Ishikawa (cell line): ENCODE data around the gene MLXIP.

Experiments used
- CEBPB ChIP-seq: IDR thresholded peaks from 2 replicates; pipeline ENCODE4 v1.6.1; 2012
- CREB1 ChIP-seq: IDR thresholded peaks from 2 replicates; pipeline ENCODE4 v1.6.1; 2012; ENCODE audit warnings: low read depth
- EGR1 ChIP-seq: IDR thresholded peaks from 2 replicates; pipeline ENCODE4 v1.6.1; 2012
- EP300 ChIP-seq: IDR thresholded peaks from 2 replicates; pipeline ENCODE4 v1.6.1; 2012; ENCODE audit warnings: borderline replicate concordance
- FOXM1 ChIP-seq: IDR thresholded peaks from 2 replicates; pipeline ENCODE4 v1.6.1; 2012; ENCODE audit warnings: low read depth, borderline replicate concordance
- MAX ChIP-seq: IDR thresholded peaks from 2 replicates; pipeline ENCODE4 v1.6.1; 2012
- NFIC ChIP-seq: IDR thresholded peaks from 2 replicates; pipeline ENCODE4 v1.6.1; 2012
- RAD21 ChIP-seq: IDR thresholded peaks from 2 replicates; pipeline ENCODE4 v1.6.1; 2012; ENCODE audit warnings: low read depth
- REST ChIP-seq: IDR thresholded peaks from 2 replicates; pipeline ENCODE4 v1.6.1; 2012; ENCODE audit warnings: low read depth, mild to moderate bottlenecking
- TAF1 ChIP-seq: IDR thresholded peaks from 2 replicates; pipeline ENCODE4 v1.6.1; 2012; ENCODE audit warnings: low read depth, mild to moderate bottlenecking
- TCF12 ChIP-seq: IDR thresholded peaks from 2 replicates; pipeline ENCODE4 v1.6.1; 2012; ENCODE audit warnings: low read depth
- TEAD4 ChIP-seq: IDR thresholded peaks from 2 replicates; pipeline ENCODE4 v1.6.1; 2012
- USF1 ChIP-seq: IDR thresholded peaks from 2 replicates; pipeline ENCODE4 v1.6.1; 2012
- YY1 ChIP-seq: IDR thresholded peaks from 2 replicates; pipeline ENCODE4 v1.6.1; 2012; ENCODE audit warnings: low read depth
- ZBTB7A ChIP-seq: IDR thresholded peaks from 2 replicates; pipeline ENCODE4 v1.6.1; 2012; ENCODE audit warnings: low read depth

MLXIP gene

GRCh38 chr12:122123761-122124145 lies 45.2 kb downstream of the MLXIP start:
- no peak for TF ChIP-seq USF1
- TF ChIP-seq EP300: no peak
- TF ChIP-seq CREB1: no peak
- TF ChIP-seq YY1: no peak
- TF ChIP-seq RAD21: no peak
- no peak for TF ChIP-seq TAF1
- no peak for TF ChIP-seq EGR1
- no peak for TF ChIP-seq ZBTB7A
- no peak for TF ChIP-seq MAX
- no peak for TF ChIP-seq FOXM1

- no peak for TF ChIP-seq CEBPB
- no peak for TF ChIP-seq EP300
- TF ChIP-seq CREB1: no peak
- TF ChIP-seq TAF1: no peak
- TF ChIP-seq RAD21: no peak
- no peak for TF ChIP-seq NFIC
- TF ChIP-seq REST: no peak
- TF ChIP-seq YY1: no peak
- TF ChIP-seq MAX: no peak
- no peak for TF ChIP-seq FOXM1
- TF ChIP-seq EGR1: no peak
These were observed 45.8 kb downstream of the MLXIP start for GRCh38 chr12:122124370-122124769.

DNA sequence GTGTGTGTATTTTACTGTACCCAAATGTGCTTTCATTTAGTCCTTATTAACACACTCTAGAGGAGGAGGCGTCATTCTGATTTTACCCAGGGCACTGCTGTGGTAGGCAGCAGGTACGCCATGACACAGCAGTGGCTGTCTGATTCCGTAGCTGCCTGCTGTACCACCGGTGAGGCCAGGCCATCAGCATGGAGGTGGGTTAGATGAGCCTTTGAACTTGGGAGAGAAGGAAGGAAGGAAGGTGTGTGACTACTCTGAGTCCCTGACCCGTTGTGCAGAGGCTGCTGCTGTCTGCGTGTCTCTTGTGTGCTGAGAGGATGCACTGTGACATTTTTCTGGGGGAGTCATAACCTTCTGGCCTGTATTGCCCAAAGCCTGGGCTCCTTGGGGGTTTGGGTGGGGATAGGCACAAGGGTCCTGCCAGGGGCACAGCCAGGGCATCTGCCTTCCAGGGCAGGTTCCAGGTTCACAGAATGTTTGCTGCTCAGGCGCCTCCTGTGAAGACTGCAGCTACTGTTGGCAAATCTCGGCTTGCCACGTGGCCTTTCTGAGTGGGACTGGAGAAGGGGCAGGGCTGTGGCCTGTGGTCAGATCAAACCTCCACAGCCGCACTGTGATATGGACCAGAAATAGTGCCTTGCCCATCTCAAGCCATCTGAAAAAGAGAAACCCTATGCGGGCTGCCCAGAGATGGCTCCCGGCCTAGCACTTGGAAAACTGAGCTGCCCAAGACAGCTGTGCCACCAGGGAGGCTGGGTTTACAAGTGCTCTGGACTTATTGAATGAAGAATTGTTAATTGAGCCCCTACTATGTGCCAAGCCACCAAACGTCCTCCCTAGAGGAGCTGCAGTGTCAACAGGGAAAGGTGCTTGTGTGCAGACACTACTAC lies 47.1 kb downstream of the MLXIP start:
- TF ChIP-seq TCF12 (no peak), EGR1 (no peak), ZBTB7A (no peak), USF1 (no peak), FOXM1 (no peak), MAX (no peak), YY1 (no peak), CEBPB (no peak)

DNA sequence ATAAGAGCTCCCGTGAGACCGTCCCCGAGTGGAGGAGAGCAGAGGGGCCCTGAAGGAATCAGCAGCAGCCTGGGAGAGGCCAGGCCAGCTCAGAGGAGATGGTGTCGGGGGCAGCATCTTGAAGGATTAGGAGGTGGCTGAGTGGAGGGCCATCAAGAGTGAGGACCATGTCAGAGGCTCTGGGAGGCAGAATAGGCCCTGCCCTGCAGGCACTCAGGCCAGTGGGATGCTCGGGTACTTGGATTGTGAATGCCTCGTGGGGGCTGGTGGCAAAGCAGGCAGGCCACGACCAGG lies 47.7 kb downstream of the MLXIP start:
- TF ChIP-seq TCF12: no peak
- TF ChIP-seq EP300: no peak
- TF ChIP-seq EGR1: no peak
- no peak for TF ChIP-seq FOXM1
- no peak for TF ChIP-seq YY1
- TF ChIP-seq CEBPB: no peak
- TF ChIP-seq NFIC: no peak
- no peak for TF ChIP-seq TAF1
- no peak for TF ChIP-seq TEAD4
- TF ChIP-seq MAX: no peak
- TF ChIP-seq CREB1: no peak
- no peak for TF ChIP-seq USF1
- TF ChIP-seq REST: no peak
- no peak for TF ChIP-seq RAD21
- TF ChIP-seq ZBTB7A: no peak
